Upper lobe of left lung (tissue), 6 donors: Measurements from ENCODE around the gene HDHD3. TPM values are rescaled to one million over a fixed set of nuclear protein-coding genes. Genes with fewer than 3 reads are reported as not detected.

Source experiments
- ATAC-seq, 2 donors: fragments of 200-7000 bp; cut with Tn5 transposase; one replicate each; pipeline ENCODE4 v1.9.1; 2022; ENCODE audit warnings: mild to moderate bottlenecking in 2 of 2, moderate library complexity in 2 of 2; ENCODE audit not compliant: low FRiP score in 2 of 2
- DNase-seq, 2 donors: peaks; one replicate each; pipeline ENCODE4 v3.0.0-alpha.2; 2019 to 2020
- H3K27ac ChIP-seq, 4 donors: fragments of 200-600 bp; sonication (generic); one replicate each; pipeline ENCODE4 v1.5.1; 2016 to 2019
- H3K27me3 ChIP-seq, 4 donors: fragments of 200-600 bp; sonication (generic); one replicate each; pipeline ENCODE4 v1.5.1; 2017 to 2019
- H3K36me3 ChIP-seq, 4 donors: fragments of 200-600 bp; sonication (generic); one replicate each; pipeline ENCODE4 v1.5.1; 2016 to 2019
- H3K4me1 ChIP-seq, 4 donors: fragments of 200-600 bp; sonication (generic); one replicate each; pipeline ENCODE4 v1.5.1; 2018 to 2019
- H3K4me3 ChIP-seq, 4 donors: fragments of 200-600 bp; sonication (generic); one replicate each; pipeline ENCODE4 v1.5.1; 2017 to 2019; ENCODE audit warnings: mild to moderate bottlenecking in 2 of 4, moderate library complexity in 1 of 4
- H3K9me3 ChIP-seq, 4 donors: fragments of 200-600 bp; sonication (generic); one replicate each; pipeline ENCODE4 v1.5.1; 2018 to 2019
- EP300 ChIP-seq, 4 donors: sonication (generic); formaldehyde crosslinking; IDR thresholded peaks; one replicate each; pipeline ENCODE4 v1.5.1; 2017; ENCODE audit warnings: antibody characterized with exemption in 4 of 4, control low read depth in 2 of 4
- POLR2A ChIP-seq, 4 donors: fragments of 450-650 bp; IDR thresholded peaks; one replicate each; pipeline ENCODE4 v1.5.1; 2016 to 2017; ENCODE audit warnings: antibody characterized with exemption in 4 of 4, mild to moderate bottlenecking in 2 of 4
- POLR2AphosphoS5 ChIP-seq, 2 donors: sonication (generic); formaldehyde crosslinking; IDR thresholded peaks; one replicate each; pipeline ENCODE4 v1.5.1; 2017; ENCODE audit warnings: antibody characterized with exemption in 2 of 2
- WGBS, 2 donors: methylation state at CpG; one replicate each; pipeline ENCODE4 v1.1.5; 2017 to 2018; 5-methylcytosine and 5-hydroxymethylcytosine counted together
- total RNA-seq, 6 donors: library from RNA; depleted of rRNA in 4 of 6; stranded (reverse); fragments of >200 nt in 4 of 6; gene quantifications; one replicate each; pipeline versions ENCODE4 v1.1.0 to v1.2.1, GENCODE V29; 2016 to 2021
- TF ChIP-seq, protein P1 (sequence below), 6 experiments: fragments of 450-650 bp in 4 of 6; fragments of 200-600 bp in 2 of 6; sonication (generic) in 2 of 6; IDR thresholded peaks; one replicate each; pipeline ENCODE4 v1.5.1; 2016 to 2019; ENCODE audit warnings: antibody characterized with exemption in 6 of 6
- donor health status: DM: no; HTN: no; CAD: no; lungs with moderate emphysema.
- donor health status: DM: no; HTN: yes; CAD: no; lungs with severe emphysema.

HDHD3 gene
- total RNA-seq, 6 donors from 2014 or later = 12.0 to 25.8 (median 19.6) TPM

DNA sequence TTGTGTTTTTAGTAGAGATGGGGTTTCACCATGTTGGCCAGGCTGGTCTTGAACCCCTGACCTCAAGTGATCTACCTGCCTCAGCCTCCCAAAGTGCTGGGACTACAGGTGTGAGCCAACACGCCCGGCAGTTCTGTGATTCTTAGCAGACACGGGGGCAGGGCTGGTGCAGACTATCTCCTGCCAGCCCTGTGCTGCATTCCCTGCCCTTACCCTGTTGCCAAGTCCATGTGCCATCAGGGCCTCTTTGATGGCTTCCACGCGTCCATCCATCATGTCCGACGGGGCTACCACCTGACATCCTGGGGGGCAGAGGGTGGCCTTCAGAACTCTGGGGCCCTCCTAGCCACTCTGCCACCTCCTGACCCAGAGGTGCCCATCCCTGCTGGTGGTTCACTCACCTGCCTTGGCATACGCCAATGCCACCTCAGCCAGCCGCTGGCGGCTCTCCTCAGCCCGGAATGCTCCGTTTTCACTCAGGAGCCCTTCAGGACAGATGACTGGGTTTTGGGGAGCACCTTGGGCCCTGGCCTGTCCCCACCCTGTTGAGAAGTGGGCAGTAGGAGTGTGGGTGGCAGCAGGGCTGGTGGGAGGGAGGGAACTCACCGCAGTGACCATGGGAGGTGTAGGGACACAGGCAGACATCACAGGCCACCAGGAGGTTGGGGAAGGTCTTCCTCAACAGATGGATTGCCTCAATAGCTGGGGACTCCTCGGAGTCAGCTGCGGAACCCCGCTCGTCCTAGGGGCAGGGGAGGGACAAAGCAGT is 13.6 kb upstream of the HDHD3 start:
- Histone ChIP-seq H3K27ac (no peak overlapping the region), H3K4me3 (no peak overlapping the region), H3K9me3 (no peaks in the 10 kb centered on the region), H3K27me3 (no peaks in the 10 kb centered on the region), H3K4me1 (no peaks in the 10 kb centered on the region), H3K36me3 (peaks cover 16 to 78% (median 52%) of the 10 kb centered on the region in 4 donors)
- DNase-seq = peak in 1 of 2 donors; percentile 54
- TF ChIP-seq, protein P1, sequence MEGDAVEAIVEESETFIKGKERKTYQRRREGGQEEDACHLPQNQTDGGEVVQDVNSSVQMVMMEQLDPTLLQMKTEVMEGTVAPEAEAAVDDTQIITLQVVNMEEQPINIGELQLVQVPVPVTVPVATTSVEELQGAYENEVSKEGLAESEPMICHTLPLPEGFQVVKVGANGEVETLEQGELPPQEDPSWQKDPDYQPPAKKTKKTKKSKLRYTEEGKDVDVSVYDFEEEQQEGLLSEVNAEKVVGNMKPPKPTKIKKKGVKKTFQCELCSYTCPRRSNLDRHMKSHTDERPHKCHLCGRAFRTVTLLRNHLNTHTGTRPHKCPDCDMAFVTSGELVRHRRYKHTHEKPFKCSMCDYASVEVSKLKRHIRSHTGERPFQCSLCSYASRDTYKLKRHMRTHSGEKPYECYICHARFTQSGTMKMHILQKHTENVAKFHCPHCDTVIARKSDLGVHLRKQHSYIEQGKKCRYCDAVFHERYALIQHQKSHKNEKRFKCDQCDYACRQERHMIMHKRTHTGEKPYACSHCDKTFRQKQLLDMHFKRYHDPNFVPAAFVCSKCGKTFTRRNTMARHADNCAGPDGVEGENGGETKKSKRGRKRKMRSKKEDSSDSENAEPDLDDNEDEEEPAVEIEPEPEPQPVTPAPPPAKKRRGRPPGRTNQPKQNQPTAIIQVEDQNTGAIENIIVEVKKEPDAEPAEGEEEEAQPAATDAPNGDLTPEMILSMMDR (IDR thresholded peaks at IDR 0.05) = no peak
- TF ChIP-seq POLR2AphosphoS5 (IDR thresholded peaks at IDR 0.05) = no peak
- no peak for TF ChIP-seq POLR2A (IDR thresholded peaks at IDR 0.05)
- no peak for TF ChIP-seq EP300 (IDR thresholded peaks at IDR 0.05)
- no peak for ATAC-seq
- WGBS, 2 donors = 92 to 97% methylated on average over 13 to 16 of the region's 17 CpGs

DNA sequence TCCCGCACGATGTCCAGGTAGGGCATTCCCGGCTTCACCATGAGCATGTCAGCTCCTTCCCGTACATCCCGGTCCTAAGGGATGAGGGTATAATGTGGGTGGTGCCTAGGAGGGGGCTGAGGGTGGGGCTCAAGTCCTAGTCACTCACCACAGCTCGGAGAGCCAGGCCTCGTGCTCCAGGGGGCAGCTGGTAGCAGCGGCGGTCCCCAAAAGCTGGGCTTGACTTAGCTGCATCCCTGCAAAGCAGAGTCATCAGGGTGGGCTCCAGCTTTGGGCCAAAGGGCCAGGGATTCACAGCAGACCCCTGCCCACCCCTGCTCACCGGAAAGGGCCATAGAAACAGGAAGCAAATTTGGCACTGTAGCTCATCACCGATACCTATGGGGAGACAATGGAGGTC is 12.7 kb upstream of the HDHD3 start:
- 94 to 98% methylated on average over 7 to 11 of the region's 11 CpGs for WGBS, 2 donors
- Histone ChIP-seq H3K4me1 (no peaks in the 10 kb centered on the region), H3K4me3 (no peak overlapping the region), H3K27ac (no peak overlapping the region), H3K9me3 (no peaks in the 10 kb centered on the region), H3K36me3 (peaks cover 16 to 71% (median 52%) of the 10 kb centered on the region in 4 donors), H3K27me3 (no peaks in the 10 kb centered on the region)
- no peak for TF ChIP-seq POLR2A (IDR thresholded peaks at IDR 0.05)
- TF ChIP-seq POLR2AphosphoS5 (IDR thresholded peaks at IDR 0.05) = no peak
- TF ChIP-seq, protein P1 (IDR thresholded peaks at IDR 0.05) = no peak
- TF ChIP-seq EP300 (IDR thresholded peaks at IDR 0.05) = no peak
- ATAC-seq (no peak), DNase-seq (no peak)

DNA sequence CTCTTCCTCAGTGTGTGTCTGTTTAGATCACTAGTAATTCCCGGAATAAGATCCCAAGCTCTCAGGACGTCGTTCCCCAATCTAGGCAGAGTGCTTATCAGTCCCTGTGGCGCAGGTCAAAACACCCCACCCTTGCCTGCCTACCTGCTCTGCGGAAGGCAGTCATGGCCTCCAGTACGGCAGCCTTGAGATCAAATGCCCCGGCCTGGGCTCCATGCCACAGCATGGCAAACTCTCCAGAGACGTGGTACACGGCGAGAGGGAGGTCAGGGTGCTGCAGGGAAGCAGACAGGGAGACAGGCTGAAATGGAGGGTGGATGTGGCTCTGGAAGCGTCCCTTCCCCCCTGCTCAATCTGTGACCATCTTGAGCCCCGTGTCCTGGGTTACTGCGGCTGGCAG is 12.0 kb upstream of the HDHD3 start:
- no peaks in the 10 kb centered on the region for H3K9me3 ChIP-seq
- ATAC-seq (no peak), DNase-seq (no peak)
- H3K36me3 ChIP-seq = peaks cover 16 to 70% (median 52%) of the 10 kb centered on the region in 4 donors
- H3K27ac ChIP-seq = no peak overlapping the region
- no peak overlapping the region for H3K4me3 ChIP-seq
- 93 to 96% methylated on average over 8 to 13 of the region's 13 CpGs for WGBS, 2 donors
- no peaks in the 10 kb centered on the region for H3K27me3 ChIP-seq
- H3K4me1 ChIP-seq = no peaks in the 10 kb centered on the region
- TF ChIP-seq POLR2A (IDR thresholded peaks at IDR 0.05) (no peak), POLR2AphosphoS5 (IDR thresholded peaks at IDR 0.05) (no peak), EP300 (IDR thresholded peaks at IDR 0.05) (no peak)
- TF ChIP-seq, protein P1 (IDR thresholded peaks at IDR 0.05) = no peak

GRCh38 chr9:113387560-113388230 is 10.9 kb upstream of the HDHD3 start:
- Histone ChIP-seq H3K4me3 (no peak overlapping the region), H3K36me3 (peaks cover 16 to 60% (median 46%) of the 10 kb centered on the region in 4 donors), H3K9me3 (no peaks in the 10 kb centered on the region), H3K27me3 (no peaks in the 10 kb centered on the region), H3K4me1 (no peaks in the 10 kb centered on the region), H3K27ac (no peak overlapping the region)
- DNase-seq = no peak
- TF ChIP-seq POLR2A (IDR thresholded peaks at IDR 0.05) = no peak
- no peak for ATAC-seq
- WGBS, 2 donors = 75 to 90% methylated on average over 5 to 9 of the region's 9 CpGs

DNA sequence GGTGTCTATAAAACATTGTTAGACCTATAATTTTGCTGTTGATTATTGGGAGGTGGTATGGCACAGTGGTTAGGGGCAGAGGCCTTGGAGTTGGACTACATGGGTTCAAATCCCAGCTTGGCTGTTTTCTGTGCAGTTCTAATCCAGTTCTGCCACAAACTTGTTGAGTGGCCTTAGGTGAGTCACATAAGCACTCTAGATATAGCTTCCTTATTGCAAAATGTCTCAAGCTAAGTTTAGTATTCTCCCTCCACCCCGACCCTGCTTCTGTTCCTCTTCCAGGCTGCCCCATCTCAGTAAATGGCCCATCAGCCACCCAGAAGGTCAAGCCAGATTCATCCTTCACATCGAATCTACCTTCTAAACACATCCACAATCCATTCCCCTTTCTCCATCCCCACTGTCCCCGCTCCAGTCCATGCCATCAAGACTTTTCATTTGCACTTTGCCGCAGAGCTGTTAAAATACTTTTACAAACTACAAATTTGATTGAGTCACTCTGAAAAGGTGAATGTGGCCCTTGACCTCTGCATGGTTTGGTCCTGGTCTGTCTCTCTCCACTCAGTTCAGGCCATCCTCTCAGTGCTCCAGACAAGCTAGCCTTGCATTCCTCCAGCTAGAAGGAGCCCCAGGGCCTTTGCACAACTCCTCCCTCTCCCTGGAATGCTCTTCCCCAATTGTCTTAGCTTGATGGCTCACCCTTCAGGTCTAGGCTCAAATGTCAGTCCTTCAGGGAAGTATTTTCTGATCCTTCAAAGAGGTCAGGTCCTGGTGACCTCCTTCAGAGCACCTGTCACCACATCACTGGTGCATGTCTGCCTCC is 10.0 kb upstream of the HDHD3 start:
- Histone ChIP-seq H3K4me1 (peaks cover 0 to 4% (median 0%) of the 10 kb centered on the region in 4 donors), H3K9me3 (no peaks in the 10 kb centered on the region), H3K27ac (no peak overlapping the region), H3K36me3 (peaks cover 16 to 51% (median 44%) of the 10 kb centered on the region in 4 donors), H3K4me3 (no peak overlapping the region), H3K27me3 (no peaks in the 10 kb centered on the region)
- no peak for ATAC-seq
- 86 to 89% methylated on average over 4 of the region's 4 CpGs for WGBS, 2 donors
- no peak for DNase-seq
- no peak for TF ChIP-seq POLR2AphosphoS5 (IDR thresholded peaks at IDR 0.05)
- no peak for TF ChIP-seq EP300 (IDR thresholded peaks at IDR 0.05)
